K562 (cell line): ENCODE results near the gene TTC9C. TPM values are rescaled to one million over a fixed set of nuclear protein-coding genes. Genes with fewer than 3 reads are reported as not detected.

Experiments
- BCL6 ChIP-seq: fragments of 250-450 bp; sonication (Bioruptor Pico); IDR thresholded peaks from 2 replicates; pipeline ENCODE4 v1.4.0; 2020
- CHD1 ChIP-seq: fragments of 200-600 bp; sonication (generic); IDR thresholded peaks from one replicate; pipeline ENCODE4 v1.6.1; 2012; ENCODE audit warnings: mild to moderate bottlenecking, moderate library complexity, low read length, inconsistent platforms
- E2F8 ChIP-seq: fragments of 450-650 bp; IDR thresholded peaks from 2 replicates; pipeline ENCODE4 v1.7.1; 2018; ENCODE audit warnings: mild to moderate bottlenecking, low read depth; ENCODE audit not compliant: partially characterized antibody
- JUND ChIP-seq, 2 experiments: IDR thresholded peaks; 2 replicates in 1 of 2; 3 replicates in 1 of 2; pipeline ENCODE4 v1.6.1; 2011; ENCODE audit warnings: borderline replicate concordance in 2 of 2, low read depth in 2 of 2, low read length in 2 of 2, improper control_type of control experiment in 1 of 2, missing biosample characterization in 1 of 2, missing genetic modification characterization in 1 of 2, missing genetic modification reagents in 1 of 2
- NR4A1 ChIP-seq, 2 experiments: fragments of 250-450 bp in 1 of 2; fragments of 450-650 bp in 1 of 2; sonication (Bioruptor Pico) in 1 of 2; IDR thresholded peaks; 2 replicates each; pipeline versions ENCODE4 v1.4.0 to v1.6.1; 2016 to 2020; ENCODE audit warnings: mild to moderate bottlenecking in 2 of 2, missing compliant biosample characterization in 1 of 2, missing genetic modification characterization in 1 of 2, moderate library complexity in 1 of 2
- PTBP1 ChIP-seq: fragments of 200-400 bp; formaldehyde crosslinking; IDR thresholded peaks from 2 replicates; pipeline ENCODE4 v1.6.1; 2017; ENCODE audit warnings: low read depth, low read length
- PTTG1 ChIP-seq: fragments of 450-650 bp; IDR thresholded peaks from 2 replicates; pipeline ENCODE4 v1.6.1; 2016; ENCODE audit warnings: low read depth, mild to moderate bottlenecking, missing genetic modification characterization, missing compliant biosample characterization
- STAG1 ChIP-seq: sonication (generic); formaldehyde crosslinking; IDR thresholded peaks from 2 replicates; pipeline ENCODE4 v1.5.0; 2020; ENCODE audit warnings: missing genetic modification reagents, borderline replicate concordance
- ZNF12 ChIP-seq: sonication (generic); formaldehyde crosslinking; IDR thresholded peaks from 2 replicates; pipeline ENCODE4 v1.4.0; 2020; ENCODE audit warnings: mild to moderate bottlenecking, missing genetic modification reagents
- ZNF217 ChIP-seq: sonication (generic); formaldehyde crosslinking; IDR thresholded peaks from 2 replicates; pipeline ENCODE4 v1.8.0; 2022; ENCODE audit warnings: mild to moderate bottlenecking, missing genetic modification reagents
- polyA plus RNA-seq, 8 experiments: library from polyadenylated mRNA; depleted of rRNA in 4 of 8; stranded (reverse) in 5 of 8; unstranded in 3 of 8; fragments of >200 nt; fragmentation: Nextera tagmentation in 2 of 8; fragmentation: Illumina TruSeq in 1 of 8; extraction: Ambion mirVana in 2 of 8; extraction: Trizol in 1 of 8; gene quantifications; 2 replicates each; pipeline versions ENCODE4 v1.2.1 to v1.2.3, GENCODE V29; 2011 to 2014; ENCODE audit warnings: inconsistent platforms in 1 of 8, missing spikeins in 1 of 8
- total RNA-seq, 7 experiments: library from RNA; depleted of rRNA in 6 of 7; stranded (reverse); fragments of >200 nt in 6 of 7; fragmentation: Illumina TruSeq in 2 of 7; extraction: Trizol in 2 of 7; gene quantifications; 2 replicates each; pipeline versions ENCODE4 v1.2.1 to v1.2.3, GENCODE V29; 2011 to 2021; ENCODE audit warnings: low replicate concordance in 1 of 7
- TF ChIP-seq, protein P1 (sequence below): sonication (generic); formaldehyde crosslinking; IDR thresholded peaks from 2 replicates; pipeline ENCODE4 v1.8.0; 2023; ENCODE audit warnings: mild to moderate bottlenecking, missing genetic modification reagents

TTC9C gene
- total and polyA plus RNA-seq, 9 of the 15 experiments (the other 6 are each of a cell fraction or from before 2014, with no cell fraction given) = 32.8 to 59.0 (median 37.1) TPM

DNA sequence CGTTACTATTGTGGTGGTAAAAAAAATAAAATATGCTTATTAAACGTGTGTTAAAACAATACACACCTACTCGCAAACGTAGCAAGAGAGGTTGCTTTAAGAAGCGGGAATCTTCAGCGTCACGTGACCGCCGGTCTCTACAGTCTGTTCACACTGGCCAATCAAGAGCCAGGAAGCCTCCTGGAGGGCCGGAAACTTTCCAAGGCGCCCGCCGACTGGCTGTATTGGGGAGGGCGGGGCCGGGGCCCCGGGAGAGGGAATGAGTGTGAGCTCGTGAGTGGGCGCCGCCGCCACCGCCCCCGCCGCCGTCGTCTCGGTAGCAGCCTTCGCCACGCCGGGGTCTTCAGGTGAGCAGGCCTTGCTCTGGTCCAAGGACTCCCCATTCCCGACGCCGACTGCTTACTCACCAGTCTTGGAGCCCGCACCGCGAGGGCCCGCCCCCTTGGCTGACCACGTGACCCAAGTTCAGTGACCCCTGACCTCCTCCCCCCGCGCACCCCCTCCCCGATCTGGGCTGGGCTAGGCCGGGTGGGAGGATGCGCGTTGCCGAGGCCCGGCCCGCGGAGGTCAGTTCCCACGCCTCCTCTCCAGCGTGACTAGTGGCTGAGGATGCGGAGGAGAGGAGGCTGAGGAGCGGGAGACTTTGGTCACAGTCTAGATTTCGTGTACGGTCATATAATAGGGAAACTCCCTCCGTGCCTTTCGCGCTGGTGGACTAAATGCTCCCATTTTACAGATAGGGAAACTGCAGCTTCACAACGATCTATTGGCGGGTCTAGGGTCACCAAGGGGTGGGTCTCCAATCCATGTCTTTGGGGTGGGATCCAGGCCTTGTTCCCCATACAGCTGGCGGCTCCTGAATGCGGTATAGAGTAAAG lies 43.1 kb downstream of the TTC9C start, which contains the start of gene TAF6L (continued):
- TF ChIP-seq STAG1 (CRISPR knock-in tag) (no peak), PTBP1 (peak; percentile 91; the same call in 1 of the 2 replicates), PTTG1 (no peak), E2F8 (peak; percentile 68), CHD1 (peak; percentile 8), ZNF217 (CRISPR knock-in tag) (no peak), NR4A1 (CRISPR knock-in tag; IDR thresholded peaks at IDR 0.05) (no peak), NR4A1 (tag; IDR thresholded peaks at IDR 0.05) (no peak), JUND (IDR thresholded peaks at IDR 0.05; ENCODE audit: borderline replicate concordance, low read depth, low read length) (0 out of 2 replicates have a peak, but pooled peaks have one; percentile 23), JUND (tag; IDR thresholded peaks at IDR 0.05; ENCODE audit: borderline replicate concordance, low read depth, low read length) (peak; percentile 44; the same call in 1 of the 3 replicates), BCL6 (CRISPR knock-in tag) (no peak), ZNF12 (CRISPR knock-in tag) (no peak)
- TF ChIP-seq, protein P1, sequence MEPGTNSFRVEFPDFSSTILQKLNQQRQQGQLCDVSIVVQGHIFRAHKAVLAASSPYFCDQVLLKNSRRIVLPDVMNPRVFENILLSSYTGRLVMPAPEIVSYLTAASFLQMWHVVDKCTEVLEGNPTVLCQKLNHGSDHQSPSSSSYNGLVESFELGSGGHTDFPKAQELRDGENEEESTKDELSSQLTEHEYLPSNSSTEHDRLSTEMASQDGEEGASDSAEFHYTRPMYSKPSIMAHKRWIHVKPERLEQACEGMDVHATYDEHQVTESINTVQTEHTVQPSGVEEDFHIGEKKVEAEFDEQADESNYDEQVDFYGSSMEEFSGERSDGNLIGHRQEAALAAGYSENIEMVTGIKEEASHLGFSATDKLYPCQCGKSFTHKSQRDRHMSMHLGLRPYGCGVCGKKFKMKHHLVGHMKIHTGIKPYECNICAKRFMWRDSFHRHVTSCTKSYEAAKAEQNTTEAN (CRISPR knock-in tag) = peak; percentile 77; the same call in 1 of the 2 replicates
